Activated CD4-positive, CD25-positive, alpha-beta regulatory T cell (primary cell): ENCODE results near the gene ULBP3.
"Not testable (repeated sequence)": the region's sequence is repeated elsewhere in the genome, so short reads cannot be mapped to it uniquely, and the experiment has no call there.

Experiments used
- DNase-seq, 4 experiments: peaks; one replicate each; lab custom pipeline; 2025; lab: John Stamatoyannopoulos, UW

Gene ULBP3

DNA sequence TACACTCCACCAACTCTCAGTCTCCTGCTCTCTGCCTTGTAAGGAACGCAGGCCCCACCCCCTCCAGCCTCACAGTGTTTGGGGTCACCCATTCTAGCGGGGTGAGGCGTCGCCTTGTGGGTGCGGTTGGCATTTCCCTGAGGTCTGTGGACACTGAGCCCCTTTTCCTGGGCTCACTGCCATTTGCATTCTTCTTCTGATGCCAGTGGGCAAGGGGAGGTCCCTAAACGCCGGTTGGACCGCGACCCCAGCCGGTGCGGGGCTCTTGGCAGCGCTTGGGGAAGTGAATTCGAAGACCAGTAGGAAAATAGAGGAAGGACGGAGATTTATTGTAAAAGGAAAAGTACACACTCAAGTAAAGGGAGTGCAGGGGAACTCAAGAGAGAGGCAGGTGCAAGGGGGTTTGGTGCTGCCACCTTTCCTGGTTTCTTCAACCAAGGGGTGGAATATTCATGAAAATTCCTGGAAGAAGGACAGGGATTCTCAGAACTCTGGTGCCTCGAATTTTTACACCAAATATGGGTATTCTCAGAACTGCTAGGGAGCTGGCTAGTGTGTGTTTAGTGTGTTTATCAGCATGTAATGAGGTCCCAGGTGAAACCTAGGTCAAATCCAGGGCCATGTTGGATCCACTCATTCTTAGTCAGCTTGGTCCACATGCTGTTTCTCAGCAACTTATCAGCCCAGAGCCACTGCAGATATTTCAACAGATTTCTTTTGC is 53.5 kb downstream of the ULBP3 start:
- DNase-seq, result not testable (repeated sequence)

DNA sequence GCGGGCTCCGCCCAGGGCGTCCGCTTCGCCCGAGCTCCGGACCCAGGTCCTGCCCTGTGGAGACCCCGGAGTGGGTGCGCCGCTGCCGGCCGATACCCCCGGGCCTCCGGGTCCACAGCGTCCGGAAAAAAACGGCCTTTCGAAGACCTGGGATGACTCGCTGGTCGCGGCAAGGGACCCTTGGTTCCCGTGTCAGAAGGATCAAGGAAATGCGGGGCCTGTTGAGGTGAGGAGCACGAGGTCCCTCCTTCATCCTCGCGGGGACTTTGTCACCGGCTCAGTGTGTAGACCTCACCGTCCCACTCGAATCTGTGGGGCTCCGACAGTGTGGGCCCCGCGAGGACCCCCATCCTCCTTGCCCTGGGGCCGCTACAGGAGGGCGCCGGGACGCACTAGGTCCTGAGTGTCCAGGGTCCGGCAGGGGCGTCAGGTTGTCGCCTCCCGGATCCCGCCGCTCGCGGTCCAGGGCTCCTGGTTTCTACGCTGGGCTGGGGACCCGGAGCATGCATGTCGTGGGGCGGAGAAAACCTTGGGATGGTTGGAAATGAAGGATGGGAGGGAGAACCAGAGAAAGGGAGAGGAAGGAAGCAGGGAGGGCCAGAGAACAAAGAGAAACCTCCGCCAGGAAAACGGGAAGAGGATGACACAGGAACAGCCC is 54.2 kb downstream of the ULBP3 start:
- not testable (repeated sequence) for DNase-seq

DNA sequence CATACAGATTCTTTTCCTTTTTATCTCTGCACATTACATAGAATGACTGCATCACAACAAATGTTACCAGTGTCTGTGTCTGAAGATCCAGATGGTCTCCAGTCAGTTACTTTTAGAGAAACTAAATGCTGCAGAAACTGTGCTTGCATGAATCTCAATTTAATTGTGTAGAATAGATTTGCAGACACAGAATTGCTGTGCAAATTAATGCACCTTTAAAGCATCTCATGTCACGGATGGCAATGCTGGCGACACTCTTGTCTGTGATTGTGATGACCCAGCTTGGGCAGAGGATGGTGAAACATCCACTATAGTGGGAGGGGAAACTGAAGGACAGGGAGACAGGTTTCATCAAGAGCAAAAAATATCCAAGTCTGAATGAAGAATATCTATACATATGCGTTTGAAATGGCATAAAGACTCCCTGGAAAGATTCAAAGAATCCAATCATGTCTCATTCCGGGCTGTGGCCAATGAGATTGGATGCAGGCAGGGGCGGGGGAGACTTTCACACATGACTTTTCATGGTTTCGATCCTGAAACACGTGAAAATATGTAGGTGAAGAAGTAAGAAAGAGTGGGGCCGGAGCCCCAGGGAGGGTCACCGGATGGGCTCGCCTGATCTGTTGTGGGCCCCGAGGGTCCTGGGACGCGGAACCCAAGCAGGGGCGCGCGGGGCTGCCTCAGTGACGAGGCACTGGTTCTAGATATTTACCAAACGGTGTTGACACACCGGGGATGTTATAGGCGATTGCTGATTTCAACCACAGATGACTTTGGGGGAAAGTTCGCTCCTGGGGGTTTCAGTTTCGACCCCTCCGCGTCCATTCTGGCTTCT is 54.9 kb downstream of the ULBP3 start:
- DNase-seq, result not testable (repeated sequence)

DNA sequence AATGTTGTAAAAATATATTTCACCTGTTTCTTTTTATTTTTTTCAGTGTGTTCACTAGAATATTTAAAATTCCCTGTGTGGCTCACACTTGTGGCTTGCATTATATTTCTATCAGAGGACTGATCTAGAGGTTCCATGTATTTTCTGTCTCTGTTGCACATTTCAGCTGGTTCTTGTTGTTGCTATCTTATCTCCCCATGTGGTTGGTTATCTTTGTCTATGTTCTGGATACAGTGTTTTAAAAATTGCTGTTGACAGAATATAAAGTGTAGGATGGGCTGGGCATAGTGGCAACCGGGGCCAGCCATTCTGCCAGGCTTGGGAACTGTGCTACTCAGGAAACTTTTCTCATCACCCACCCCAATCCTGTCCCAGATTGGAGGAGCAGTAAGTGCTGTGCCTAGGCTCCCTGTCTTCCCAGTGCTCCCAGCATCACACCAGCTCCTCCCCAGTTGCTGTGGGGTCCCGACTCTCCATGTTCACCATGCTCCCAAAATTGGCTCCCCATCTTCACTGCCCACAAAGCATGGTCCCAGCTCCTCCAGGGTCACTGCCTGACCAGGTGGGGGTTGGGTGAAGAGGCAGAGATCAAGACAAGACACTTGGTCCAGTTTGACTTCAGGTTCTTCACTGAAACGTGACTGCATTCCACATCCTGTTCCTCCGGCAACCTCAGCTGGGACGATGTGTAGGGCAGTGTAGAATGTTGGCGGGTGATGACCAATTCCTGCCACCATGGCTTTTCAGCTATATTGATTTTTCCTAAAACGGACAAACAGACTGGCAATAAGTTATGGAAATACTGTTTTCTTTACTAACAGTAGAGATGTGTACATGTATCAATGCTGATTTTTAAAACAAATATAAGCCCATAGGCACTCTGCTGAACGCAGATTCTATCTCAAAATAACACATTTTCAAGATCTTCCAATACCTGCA is 55.8 kb downstream of the ULBP3 start:
- not testable (repeated sequence) for DNase-seq
